G401.6 (cell line): Measurements from ENCODE around the gene FOSB.

ENCODE experiments used
- FAIRE-seq: peaks from 2 replicates; lab custom pipeline; 2012; peaks lifted over from hg19 to GRCh38; lab: Jason Lieb, UNC

FOSB gene

DNA sequence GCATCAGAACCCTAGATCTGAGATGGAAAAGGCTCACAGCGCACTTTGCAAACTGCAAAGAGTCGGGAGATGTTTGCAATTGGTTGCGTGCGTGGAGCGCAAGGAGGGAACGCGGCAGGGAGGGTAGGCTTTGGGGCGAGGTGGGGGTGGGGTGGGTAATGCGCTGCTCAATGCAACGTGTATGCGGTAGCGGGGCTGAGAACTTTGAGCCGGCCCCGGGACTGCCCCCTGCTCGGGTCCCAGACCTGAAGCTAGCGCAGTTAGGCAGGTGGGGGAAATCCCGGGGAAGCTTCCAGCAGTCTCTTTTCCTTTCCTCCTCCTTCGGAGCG is 971 bp downstream of the FOSB start:
- FAIRE-seq, result no peak

DNA sequence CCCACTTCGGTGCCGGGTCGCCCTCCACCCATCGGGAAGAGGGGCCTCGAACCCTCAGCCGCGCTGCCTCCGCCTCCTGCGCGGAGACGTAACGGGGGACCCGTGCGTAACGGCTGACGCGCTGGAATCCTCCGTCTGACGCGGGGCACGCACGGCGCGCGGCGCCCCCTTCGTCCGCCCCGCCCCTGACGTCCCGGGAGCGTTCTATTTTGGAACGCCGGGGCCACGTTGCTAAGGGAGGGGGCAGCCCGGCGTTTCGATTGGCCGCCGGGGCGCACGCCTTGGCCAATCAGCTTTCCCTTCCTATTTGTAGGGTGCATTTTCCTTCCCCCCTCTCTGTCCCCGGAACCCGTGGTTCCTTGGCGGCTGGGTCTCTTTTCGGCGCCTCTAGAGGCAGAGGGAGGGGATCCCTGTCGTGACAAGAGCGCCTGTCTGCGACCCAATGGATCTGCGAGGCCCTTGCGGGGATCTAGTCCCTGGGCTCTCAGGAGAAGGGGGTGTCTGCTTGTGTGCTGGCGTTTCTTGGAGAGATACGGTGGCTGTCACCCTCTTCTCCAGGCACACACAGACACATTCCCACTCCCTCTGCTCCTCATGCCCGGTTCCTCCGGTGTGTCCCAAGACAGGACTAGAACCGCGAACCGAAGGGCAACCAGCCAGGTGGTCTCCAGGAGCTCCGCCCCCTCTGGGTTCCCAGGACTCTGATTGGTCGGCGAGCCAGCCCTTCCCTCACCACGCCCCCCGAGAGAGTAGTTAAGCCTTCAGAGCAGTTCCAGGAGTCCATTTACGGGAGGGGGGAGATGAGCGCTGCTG is 1.5 kb downstream of the FOSB start:
- peak; percentile 97 for FAIRE-seq

DNA sequence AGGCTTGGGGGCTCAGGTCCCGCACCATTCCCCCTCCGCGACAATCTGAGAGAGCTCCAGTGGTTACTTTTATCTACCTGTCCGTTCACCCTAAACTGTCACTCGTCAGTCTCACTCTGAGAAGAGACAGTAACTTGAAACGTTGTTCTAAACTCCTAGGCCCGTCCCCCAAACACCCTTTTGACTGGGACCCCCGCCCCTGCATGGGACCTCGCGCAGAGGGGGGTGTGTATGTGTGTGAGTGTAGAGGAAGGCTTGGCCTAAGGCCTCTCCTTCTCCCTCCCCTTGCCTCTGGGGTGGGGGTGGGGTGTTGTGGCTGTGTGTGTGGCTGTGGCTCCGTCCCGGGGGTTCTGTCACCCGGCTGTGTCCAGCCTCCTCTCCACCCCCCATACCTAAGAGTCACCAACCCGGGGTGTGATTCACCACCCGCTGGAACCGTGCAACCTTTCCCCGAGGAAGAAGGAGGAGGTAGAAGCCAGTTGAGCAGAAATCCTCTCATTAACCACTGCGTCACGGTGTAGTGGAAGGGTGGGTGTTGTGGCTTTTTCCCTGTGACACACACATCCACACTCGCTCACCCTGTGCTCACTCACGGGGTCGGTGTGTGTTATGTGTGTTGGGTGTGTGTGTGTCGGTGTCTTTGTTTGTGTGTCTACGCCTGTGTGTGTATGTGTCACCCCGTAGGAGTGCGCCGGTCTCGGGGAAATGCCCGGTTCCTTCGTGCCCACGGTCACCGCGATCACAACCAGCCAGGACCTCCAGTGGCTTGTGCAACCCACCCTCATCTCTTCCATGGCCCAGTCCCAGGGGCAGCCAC is 2.4 kb downstream of the FOSB start:
- FAIRE-seq, result no peak

DNA sequence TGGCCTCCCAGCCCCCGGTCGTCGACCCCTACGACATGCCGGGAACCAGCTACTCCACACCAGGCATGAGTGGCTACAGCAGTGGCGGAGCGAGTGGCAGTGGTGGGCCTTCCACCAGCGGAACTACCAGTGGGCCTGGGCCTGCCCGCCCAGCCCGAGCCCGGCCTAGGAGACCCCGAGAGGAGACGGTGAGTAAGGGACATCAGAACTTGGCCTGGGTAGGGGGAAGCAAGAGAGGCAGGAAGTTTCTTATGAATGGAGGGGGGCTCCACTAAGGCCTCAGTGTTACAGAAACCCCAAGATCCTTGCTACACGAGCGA is 2.9 kb downstream of the FOSB start:
- FAIRE-seq, result no peak

DNA sequence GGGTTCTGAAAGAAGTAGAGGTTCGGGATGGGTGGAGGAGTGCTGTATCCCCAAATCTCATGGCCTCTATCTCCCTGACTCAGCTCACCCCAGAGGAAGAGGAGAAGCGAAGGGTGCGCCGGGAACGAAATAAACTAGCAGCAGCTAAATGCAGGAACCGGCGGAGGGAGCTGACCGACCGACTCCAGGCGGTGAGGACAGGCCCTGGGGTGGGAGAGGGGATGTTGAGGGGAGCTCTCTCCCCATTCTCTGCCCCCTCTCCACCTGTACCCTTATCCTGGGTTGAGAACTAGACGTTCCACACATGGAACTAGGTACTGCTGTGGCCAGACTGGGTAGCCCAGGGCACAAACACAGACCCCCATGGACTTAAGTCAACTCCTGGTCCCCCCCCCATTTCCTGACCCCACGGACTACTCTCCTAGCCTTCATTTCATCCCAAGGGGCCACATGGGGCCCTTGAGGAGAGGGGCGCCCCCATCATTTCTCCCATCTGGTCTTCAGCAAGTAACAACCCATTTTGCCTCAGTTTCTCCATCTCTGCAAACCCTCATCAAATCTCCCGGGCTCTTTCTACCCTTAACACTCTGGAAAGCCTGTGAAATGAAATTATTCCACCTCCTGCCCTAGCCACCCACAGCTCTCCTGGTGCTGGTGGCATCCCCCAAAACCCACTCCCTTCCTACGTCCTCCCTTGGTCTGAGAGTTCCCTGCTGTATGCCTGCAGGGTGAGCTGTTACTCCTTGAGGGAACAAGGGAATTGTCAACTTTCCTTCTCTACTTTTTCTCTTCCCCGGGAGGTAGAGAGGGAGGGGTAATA is 3.5 kb downstream of the FOSB start:
- FAIRE-seq, result no peak

DNA sequence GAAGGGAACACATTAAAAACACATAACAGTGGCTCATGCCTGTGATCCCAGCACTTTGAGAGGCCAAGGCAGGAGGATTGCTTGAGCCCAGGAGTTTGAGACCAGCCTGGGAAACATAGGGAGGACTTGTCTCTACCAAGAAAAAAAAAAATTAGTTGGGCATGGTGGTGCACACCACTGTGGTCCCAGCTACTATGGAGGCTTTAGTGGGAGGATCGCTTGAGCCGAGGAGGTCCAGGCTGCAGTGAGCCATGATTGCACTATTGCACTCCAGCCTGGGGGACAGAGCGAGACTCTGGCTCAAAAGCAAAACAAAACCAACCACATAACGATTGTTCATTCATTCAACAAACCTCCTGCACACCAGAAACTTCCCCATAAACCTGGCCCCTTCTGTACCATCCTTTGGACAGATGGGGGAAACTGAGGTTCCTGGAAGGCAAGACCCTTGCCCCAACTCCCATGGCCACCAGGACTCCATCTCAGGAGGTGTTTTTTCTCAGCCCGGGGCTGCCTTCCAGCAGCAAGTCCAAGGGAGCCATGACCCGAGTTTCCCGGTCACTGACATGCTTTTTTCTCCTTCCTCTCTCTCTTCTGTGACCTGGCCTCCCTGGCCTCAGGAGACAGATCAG is 4.3 kb downstream of the FOSB start:
- no peak for FAIRE-seq

DNA sequence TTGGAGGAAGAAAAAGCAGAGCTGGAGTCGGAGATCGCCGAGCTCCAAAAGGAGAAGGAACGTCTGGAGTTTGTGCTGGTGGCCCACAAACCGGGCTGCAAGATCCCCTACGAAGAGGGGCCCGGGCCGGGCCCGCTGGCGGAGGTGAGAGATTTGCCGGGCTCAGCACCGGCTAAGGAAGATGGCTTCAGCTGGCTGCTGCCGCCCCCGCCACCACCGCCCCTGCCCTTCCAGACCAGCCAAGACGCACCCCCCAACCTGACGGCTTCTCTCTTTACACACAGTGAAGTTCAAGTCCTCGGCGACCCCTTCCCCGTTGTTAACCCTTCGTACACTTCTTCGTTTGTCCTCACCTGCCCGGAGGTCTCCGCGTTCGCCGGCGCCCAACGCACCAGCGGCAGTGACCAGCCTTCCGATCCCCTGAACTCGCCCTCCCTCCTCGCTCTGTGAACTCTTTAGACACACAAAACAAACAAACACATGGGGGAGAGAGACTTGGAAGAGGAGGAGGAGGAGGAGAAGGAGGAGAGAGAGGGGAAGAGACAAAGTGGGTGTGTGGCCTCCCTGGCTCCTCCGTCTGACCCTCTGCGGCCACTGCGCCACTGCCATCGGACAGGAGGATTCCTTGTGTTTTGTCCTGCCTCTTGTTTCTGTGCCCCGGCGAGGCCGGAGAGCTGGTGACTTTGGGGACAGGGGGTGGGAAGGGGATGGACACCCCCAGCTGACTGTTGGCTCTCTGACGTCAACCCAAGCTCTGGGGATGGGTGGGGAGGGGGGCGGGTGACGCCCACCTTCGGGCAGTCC is 5.0 kb downstream of the FOSB start:
- FAIRE-seq, result no peak

DNA sequence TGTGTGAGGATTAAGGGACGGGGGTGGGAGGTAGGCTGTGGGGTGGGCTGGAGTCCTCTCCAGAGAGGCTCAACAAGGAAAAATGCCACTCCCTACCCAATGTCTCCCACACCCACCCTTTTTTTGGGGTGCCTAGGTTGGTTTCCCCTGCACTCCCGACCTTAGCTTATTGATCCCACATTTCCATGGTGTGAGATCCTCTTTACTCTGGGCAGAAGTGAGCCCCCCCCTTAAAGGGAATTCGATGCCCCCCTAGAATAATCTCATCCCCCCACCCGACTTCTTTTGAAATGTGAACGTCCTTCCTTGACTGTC is 5.5 kb downstream of the FOSB start:
- FAIRE-seq, result no peak

DNA sequence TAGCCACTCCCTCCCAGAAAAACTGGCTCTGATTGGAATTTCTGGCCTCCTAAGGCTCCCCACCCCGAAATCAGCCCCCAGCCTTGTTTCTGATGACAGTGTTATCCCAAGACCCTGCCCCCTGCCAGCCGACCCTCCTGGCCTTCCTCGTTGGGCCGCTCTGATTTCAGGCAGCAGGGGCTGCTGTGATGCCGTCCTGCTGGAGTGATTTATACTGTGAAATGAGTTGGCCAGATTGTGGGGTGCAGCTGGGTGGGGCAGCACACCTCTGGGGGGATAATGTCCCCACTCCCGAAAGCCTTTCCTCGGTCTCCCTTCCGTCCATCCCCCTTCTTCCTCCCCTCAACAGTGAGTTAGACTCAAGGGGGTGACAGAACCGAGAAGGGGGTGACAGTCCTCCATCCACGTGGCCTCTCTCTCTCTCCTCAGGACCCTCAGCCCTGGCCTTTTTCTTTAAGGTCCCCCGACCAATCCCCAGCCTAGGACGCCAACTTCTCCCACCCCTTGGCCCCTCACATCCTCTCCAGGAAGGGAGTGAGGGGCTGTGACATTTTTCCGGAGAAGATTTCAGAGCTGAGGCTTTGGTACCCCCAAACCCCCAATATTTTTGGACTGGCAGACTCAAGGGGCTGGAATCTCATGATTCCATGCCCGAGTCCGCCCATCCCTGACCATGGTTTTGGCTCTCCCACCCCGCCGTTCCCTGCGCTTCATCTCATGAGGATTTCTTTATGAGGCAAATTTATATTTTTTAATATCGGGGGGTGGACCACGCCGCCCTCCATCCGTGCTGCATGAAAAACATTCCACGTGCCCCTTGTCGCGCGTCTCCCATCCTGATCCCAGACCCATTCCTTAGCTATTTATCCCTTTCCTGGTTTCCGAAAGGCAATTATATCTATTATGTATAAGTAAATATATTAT is 6.1 kb downstream of the FOSB start:
- FAIRE-seq, result no peak

DNA sequence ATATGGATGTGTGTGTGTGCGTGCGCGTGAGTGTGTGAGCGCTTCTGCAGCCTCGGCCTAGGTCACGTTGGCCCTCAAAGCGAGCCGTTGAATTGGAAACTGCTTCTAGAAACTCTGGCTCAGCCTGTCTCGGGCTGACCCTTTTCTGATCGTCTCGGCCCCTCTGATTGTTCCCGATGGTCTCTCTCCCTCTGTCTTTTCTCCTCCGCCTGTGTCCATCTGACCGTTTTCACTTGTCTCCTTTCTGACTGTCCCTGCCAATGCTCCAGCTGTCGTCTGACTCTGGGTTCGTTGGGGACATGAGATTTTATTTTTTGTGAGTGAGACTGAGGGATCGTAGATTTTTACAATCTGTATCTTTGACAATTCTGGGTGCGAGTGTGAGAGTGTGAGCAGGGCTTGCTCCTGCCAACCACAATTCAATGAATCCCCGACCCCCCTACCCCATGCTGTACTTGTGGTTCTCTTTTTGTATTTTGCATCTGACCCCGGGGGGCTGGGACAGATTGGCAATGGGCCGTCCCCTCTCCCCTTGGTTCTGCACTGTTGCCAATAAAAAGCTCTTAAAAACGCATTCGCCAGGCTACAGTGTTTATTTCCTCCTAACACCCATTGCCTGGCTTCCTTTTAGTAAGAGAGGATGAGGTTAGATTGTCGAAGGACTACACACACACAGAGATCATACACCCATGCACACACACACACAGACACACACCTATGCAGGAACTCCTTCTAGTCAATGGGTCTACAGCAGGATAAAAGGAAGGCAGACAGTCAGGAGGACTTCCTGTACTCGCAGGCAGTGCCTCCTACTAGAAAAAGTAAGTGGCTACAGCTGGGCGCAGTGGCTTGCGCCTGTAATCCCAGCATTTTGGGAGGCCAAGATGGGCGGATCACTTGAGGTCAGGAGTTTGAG is 7.1 kb downstream of the FOSB start:
- no peak for FAIRE-seq

DNA sequence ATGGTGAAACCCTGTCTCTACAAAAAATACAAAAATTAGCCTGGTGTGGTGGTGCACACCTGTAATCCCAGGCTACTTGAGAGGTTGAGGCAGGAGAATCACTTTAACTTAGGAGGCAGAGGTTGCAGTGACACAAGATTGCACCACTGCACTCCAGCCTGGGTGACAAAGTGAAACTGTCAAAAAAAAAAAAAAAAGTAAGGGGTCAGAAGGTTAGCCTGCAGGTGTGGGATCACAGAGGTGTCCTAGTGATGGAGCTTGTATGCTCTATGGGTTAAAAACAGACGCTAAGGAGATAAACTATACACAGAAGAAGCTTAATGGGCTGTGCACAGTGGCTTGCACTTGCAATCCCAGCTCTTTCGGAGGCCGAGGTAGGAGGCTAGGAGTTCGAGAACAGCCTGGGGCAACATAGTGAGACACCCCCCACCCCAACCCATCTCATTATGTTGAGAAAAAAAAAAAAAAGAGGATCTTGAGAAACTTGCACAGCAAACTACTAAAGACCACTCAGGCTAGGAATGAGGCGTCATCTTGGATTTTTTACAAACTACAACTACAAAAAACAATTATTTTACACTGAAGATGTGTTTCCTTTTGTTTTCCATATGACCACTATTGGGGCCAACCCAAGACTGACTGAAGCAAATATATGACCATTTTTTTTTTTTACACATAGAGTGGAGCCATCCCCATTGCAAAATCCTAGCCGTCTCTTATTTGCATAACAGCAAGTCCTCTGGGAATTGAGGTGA is 7.9 kb downstream of the FOSB start:
- FAIRE-seq, result no peak

DNA sequence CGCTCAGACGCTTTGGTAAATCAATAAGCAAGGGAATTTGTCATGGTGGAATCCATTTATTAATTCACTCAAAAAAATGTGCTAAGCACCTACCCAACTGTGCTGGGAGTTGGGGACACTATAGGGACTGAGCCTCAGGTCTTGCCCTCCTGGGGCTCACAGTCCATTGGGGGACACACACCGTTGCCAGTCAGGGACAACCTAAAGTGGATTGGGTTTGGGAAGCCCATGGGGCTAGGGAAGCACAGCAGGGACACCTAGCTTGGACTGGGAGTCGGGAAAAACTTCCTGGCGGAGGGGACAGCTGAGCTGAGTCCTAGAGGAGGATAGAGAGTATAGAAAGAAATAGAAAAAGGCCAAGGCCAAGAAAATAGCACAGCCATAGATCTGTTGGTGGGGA is 8.5 kb downstream of the FOSB start:
- FAIRE-seq, result no peak

DNA sequence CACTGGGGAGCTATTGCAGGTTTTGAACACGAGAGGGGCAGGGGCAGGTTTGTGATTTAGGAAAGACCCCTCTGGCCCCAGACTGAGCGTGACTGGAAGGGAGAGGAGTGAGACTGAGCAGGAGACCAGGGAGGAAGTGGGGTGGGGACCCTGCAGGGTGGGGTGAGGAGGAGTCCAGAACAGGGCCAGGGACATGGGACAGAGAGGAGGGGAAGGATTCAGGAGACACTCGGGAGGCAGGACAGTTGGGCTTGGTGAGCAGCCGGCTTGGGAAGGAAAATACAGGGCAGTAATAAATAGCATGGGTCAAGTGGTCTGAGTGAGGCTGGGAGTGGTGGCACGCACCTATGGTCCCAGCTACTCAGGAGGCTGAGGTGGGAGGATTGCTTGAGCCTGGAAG is 9.4 kb downstream of the FOSB start:
- no peak for FAIRE-seq

DNA sequence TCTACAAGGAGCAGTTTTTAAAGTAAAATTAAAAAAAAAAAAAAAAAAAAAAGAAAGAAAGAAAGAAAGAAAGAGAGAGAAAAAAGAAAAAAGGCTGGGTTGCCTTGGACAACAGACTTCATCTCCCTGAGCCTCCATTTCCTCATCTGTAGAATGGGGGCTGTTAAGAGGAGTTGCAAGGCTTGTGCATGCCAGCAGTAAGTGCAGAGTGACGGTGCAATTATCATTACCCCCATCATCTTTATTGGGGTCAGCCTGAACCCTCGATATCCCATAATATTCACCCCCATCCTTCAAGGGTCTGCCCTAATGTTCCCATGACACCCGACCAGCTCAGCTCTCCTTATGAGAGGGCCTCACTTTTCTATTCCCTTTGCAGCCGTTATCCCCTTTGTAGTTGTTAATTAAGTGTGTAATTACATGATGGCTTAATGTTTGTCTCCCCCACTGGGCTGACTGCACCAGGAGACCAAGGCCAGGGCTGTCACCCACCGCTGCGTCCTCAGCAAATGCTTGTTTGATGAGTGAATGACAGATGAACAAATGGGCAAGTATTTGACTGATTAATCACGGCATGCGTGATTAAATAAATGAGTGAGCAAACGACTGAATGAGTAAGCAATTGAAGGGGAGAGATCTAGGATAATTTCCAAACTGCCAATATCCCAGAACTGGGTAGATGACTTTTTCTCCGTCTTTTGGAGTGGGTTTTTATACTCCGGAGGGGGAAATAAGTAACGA is 10.1 kb downstream of the FOSB start:
- FAIRE-seq, result no peak

DNA sequence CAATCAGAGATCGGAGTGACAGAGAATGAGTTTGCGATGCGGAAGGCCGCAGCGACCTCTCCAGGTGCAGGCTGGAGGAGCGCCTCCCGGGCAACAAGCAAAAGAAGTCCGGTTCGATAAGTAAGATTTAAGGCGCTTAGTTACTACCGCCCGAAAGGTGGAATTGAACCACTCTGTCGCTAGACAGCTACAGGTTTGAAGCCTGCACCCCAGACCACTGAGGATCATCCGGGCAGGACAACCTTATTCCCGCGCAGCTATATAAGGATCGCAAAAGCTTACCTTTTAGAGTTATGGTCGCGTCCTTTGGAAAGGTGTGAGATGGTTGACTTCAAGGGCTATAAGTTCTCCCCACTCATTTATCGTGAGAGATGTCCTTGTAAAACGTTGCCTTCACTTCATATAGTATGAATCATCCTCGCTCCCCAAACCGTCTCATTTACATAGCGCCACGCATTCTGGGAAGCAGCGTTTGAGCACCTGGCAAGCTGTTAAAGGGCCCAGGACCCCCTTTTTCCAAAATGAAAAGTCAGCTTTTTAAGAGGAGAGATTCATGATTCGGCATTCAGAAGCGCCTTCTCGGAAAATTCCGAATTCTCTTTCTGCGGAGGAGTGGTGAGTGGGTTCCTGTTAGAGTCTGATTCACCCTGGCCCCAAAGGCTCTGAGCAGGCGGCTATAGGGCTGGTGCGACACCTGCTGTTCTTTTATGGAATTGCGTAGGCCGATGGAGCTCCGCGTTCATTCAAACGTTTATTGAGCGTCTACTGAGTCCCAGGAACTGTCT is 10.8 kb downstream of the FOSB start:
- FAIRE-seq, result peak; percentile 95

DNA sequence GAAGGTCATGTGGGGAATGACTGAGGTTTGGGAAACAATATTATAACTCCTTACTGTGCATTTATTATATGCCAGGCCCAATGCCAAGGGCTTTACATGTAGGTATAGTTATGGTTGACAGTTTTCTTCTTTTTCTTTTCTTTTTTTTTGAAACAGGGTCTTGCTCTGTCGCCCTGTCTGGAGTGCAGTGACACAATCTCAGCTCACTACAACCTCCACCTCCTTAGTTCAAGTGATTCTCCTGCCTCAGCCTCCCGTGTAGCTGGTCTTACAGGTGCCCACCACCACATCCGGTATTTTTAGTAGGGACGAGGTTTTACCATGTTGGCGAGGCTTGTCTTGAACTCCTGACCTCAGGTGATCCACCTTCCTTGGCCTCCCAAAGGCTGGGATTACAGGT is 15.2 kb downstream of the FOSB start:
- no peak for FAIRE-seq

DNA sequence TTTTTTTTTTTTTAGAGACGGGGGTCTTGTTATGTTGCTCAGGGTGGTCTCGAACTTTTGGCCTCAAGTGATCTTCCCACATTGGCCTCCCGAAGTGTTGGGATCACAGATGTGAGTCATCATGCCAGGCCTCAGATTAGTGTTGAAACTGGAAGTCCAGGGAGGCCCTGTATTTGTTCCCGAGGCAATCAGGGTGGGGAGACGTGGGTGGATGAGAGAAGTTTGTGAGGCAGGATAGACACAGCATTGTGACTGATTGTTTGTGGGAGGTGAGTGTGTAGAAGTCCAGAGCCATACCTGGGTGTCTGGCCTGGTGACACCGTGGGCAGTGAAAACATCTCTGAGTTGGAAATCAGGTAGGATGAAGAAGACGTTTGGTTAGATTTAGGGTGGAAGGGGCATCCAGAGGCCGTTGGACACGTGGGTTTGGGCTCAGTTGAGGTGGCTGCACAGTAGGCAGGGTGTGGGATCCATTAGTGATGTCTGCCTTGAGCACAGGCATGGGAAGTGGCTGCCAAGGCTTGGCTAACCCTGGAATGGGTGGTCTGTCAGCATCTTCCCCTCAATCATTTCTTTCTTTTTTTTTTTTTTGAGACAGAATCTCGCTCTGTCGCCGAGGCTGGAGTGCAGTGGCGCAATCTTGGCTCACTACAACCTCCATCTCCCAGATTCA is 16.6 kb downstream of the FOSB start:
- no peak for FAIRE-seq
